ENCODE measurements around the gene NOS2.

Gene NOS2

GRCh38 chr17:27783440-27784350, 16.6 kb downstream of the NOS2 start:
- H3K4me3 Mint-ChIP-seq = no peak overlapping the region
- no peaks in the 10 kb centered on the region for H3K27me3 Mint-ChIP-seq (ENCODE audit: low read depth)
- H3K9me3 Mint-ChIP-seq = no peaks in the 10 kb centered on the region
- H3K4me1 Mint-ChIP-seq (ENCODE audit: low read depth) = no peaks in the 10 kb centered on the region
- no peaks in the 10 kb centered on the region for H3K36me3 Mint-ChIP-seq (ENCODE audit: low read depth)
- no peak overlapping the region for H3K27ac Mint-ChIP-seq

DNA sequence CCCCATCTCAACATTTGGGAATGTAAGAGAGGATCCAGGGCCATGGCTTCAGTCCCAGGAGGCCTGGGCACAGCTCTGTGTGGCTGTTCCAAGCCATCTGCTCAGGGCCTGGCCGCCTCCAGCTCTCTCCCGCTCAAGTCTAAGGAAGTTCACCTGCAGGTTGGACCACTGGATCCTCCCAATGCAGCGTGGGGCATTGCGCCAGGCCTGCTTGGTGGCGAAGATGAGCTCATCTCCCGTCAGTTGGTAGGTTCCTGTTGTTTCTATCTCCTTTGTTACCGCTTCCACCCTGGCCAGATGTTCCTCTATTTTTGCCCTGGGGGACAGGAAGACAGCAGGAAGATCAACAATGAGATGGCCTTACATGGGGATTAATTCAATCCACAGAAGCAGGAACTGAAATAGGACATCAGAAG, 17.5 kb downstream of the NOS2 start:
- no peak overlapping the region for H3K4me3 Mint-ChIP-seq
- no peaks in the 10 kb centered on the region for H3K27me3 Mint-ChIP-seq (ENCODE audit: low read depth)
- H3K27ac Mint-ChIP-seq = no peak overlapping the region
- no peaks in the 10 kb centered on the region for H3K4me1 Mint-ChIP-seq (ENCODE audit: low read depth)
- H3K9me3 Mint-ChIP-seq = no peaks in the 10 kb centered on the region
- H3K36me3 Mint-ChIP-seq (ENCODE audit: low read depth) = no peaks in the 10 kb centered on the region

- H3K36me3 Mint-ChIP-seq (ENCODE audit: low read depth) = no peaks in the 10 kb centered on the region
- no peak overlapping the region for H3K27ac Mint-ChIP-seq
- H3K27me3 Mint-ChIP-seq (ENCODE audit: low read depth) = no peaks in the 10 kb centered on the region
- no peak overlapping the region for H3K4me3 Mint-ChIP-seq
- H3K9me3 Mint-ChIP-seq = no peaks in the 10 kb centered on the region
- H3K4me1 Mint-ChIP-seq (ENCODE audit: low read depth) = no peaks in the 10 kb centered on the region
These were observed 19.4 kb downstream of the NOS2 start for GRCh38 chr17:27780828-27781404.

- no peak overlapping the region for H3K27ac Mint-ChIP-seq
- no peak overlapping the region for H3K4me3 Mint-ChIP-seq
These were observed 20.1 kb downstream of the NOS2 start for GRCh38 chr17:27780092-27780827.

DNA sequence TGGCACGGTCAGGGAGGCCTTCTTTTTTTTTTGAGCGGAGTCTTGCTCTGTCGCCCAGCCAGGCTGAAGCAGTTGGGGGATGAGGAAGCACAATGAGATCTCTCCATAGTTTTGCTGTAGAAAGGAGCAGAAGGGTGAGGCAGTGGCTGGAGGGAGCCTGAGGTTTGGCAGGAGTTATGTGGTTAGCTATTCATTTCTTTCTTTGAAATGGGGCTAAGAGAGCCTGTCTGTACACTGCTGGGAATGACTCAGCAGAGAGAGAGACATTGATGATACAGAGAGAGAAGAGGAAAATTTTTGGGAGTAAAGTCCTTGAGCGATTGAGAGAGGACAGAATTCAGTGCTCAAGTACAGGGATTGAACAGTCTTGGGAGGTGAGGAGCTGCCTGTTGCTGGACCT, 22.1 kb downstream of the NOS2 start:
- no peaks in the 10 kb centered on the region for H3K36me3 Mint-ChIP-seq (ENCODE audit: low read depth)
- no peaks in the 10 kb centered on the region for H3K4me1 Mint-ChIP-seq (ENCODE audit: low read depth)
- no peak overlapping the region for H3K27ac Mint-ChIP-seq
- H3K9me3 Mint-ChIP-seq = no peaks in the 10 kb centered on the region
- H3K4me3 Mint-ChIP-seq = no peak overlapping the region
- H3K27me3 Mint-ChIP-seq (ENCODE audit: low read depth) = no peaks in the 10 kb centered on the region

More at GRCh38 chr17:27780092-27780827, 20.1 kb downstream of the NOS2 start:
- H3K36me3 Mint-ChIP-seq (ENCODE audit: low read depth) = no peaks in the 10 kb centered on the region
- no peaks in the 10 kb centered on the region for H3K9me3 Mint-ChIP-seq
- H3K27me3 Mint-ChIP-seq (ENCODE audit: low read depth) = no peaks in the 10 kb centered on the region
- H3K4me1 Mint-ChIP-seq (ENCODE audit: low read depth) = no peaks in the 10 kb centered on the region

DNA sequence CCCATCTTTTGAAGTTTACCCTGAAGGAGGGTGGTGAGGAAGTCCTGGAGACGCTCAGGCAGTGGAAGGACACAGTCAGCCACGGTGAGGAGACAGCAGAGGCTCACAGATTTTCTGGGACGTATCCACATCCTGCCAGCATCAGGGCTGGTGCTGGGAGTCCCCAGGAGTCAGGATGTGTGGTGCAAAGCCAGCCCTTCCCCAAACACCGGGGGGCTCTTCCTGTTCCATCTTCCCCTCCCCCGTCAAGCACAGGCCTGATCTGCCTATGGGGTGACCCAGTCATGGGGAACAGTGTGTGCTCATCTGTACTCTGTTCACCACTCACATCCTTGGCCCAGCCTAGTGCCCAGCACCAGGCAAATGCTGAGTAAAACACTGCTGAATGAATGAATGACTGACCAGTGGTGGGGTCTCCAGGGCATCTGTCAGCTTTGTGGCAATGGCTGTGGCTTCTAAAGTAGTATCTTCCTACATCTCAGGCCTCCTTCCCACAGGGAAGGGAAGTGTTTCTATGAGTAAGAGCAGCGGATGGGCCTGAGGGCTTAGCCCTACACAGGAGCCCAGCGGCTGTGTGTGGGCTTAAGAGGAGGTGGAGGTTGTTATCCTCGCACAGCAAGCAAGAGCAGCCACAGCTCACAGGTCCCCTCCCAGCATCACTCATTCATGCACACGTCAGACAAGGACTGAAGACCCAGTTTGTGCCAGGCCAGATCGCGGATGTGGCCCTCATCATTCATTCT, 23.3 kb downstream of the NOS2 start:
- Mint-ChIP-seq H3K27me3 (ENCODE audit: low read depth) (no peaks in the 10 kb centered on the region), H3K36me3 (ENCODE audit: low read depth) (no peaks in the 10 kb centered on the region)

GRCh38 chr17:27771586-27771985, 28.7 kb downstream of the NOS2 start:
- no peak overlapping the region for H3K4me3 Mint-ChIP-seq
- H3K27ac Mint-ChIP-seq = no peak overlapping the region
- H3K36me3 Mint-ChIP-seq (ENCODE audit: low read depth) = no peaks in the 10 kb centered on the region
- no peaks in the 10 kb centered on the region for H3K27me3 Mint-ChIP-seq (ENCODE audit: low read depth)
- H3K9me3 Mint-ChIP-seq = no peaks in the 10 kb centered on the region
- H3K4me1 Mint-ChIP-seq (ENCODE audit: low read depth) = no peaks in the 10 kb centered on the region

More for the DNA sequence above, 23.3 kb downstream of the NOS2 start:
- Mint-ChIP-seq H3K4me3 (no peak overlapping the region), H3K27ac (no peak overlapping the region), H3K4me1 (ENCODE audit: low read depth) (no peaks in the 10 kb centered on the region), H3K9me3 (no peaks in the 10 kb centered on the region)

GRCh38 chr17:27770877-27771276, 29.5 kb downstream of the NOS2 start:
- H3K36me3 Mint-ChIP-seq (ENCODE audit: low read depth) = no peaks in the 10 kb centered on the region
- H3K27me3 Mint-ChIP-seq (ENCODE audit: low read depth) = no peaks in the 10 kb centered on the region
- no peaks in the 10 kb centered on the region for H3K9me3 Mint-ChIP-seq
- no peak overlapping the region for H3K27ac Mint-ChIP-seq
- H3K4me3 Mint-ChIP-seq = no peak overlapping the region
- no peaks in the 10 kb centered on the region for H3K4me1 Mint-ChIP-seq (ENCODE audit: low read depth)

DNA sequence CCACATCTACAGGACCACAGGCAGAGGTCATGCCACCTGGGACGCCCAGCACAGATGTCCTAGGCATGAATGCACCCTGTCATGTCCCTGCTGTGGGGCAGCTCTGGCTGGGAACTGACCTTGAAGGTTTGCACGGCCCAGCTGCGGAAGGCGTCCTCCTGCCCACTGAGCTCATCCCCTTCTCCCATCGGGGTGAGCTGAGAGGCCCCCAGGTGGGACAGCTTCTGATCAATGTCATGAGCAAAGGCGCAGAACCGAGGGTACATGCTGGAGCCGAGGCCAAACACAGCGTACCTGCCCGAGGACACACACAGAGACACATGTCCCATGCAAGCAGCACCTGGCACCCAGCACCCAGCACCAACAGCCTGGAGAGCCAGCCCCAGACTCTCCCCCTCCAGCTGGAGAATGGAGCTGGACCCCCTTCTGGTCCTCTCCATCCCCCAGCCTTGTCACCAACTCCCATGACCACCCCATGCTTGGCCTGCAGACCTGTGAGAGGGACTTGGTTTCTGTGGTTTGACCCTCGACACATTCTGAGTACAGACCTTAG, 31.4 kb downstream of the NOS2 start:
- Mint-ChIP-seq H3K27ac (no peak overlapping the region), H3K9me3 (no peaks in the 10 kb centered on the region), H3K27me3 (ENCODE audit: low read depth) (no peaks in the 10 kb centered on the region), H3K4me3 (no peak overlapping the region), H3K36me3 (ENCODE audit: low read depth) (no peaks in the 10 kb centered on the region), H3K4me1 (ENCODE audit: low read depth) (no peaks in the 10 kb centered on the region)

DNA sequence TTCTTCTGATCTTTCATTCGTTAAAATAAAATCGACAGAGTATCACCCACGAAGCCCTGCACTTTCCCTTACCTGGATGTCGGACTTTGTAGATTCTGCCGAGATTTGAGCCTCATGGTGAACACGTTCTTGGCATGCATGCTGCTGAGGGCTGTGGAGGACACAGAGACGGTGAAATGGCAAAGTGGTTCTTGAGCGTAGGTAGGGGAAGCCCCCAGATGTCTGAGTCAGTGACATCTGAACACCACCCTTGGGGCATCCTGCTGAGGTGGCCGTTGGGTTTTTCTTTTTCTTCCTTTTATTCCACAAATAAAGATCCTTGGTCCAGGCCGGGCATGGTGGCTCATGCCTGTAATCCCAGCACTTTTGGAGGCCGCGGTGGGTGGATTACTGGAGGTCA, 33.9 kb downstream of the NOS2 start:
- Mint-ChIP-seq H3K27me3 (ENCODE audit: low read depth) (no peaks in the 10 kb centered on the region), H3K36me3 (ENCODE audit: low read depth) (no peaks in the 10 kb centered on the region), H3K4me1 (ENCODE audit: low read depth) (no peaks in the 10 kb centered on the region)

GRCh38 chr17:27765353-27765752, 35.0 kb downstream of the NOS2 start:
- Mint-ChIP-seq H3K4me3 (no peak overlapping the region), H3K27ac (no peak overlapping the region), H3K9me3 (no peaks in the 10 kb centered on the region), H3K4me1 (ENCODE audit: low read depth) (no peaks in the 10 kb centered on the region), H3K27me3 (ENCODE audit: low read depth) (no peaks in the 10 kb centered on the region), H3K36me3 (ENCODE audit: low read depth) (no peaks in the 10 kb centered on the region)

More for the DNA sequence above, 33.9 kb downstream of the NOS2 start:
- Mint-ChIP-seq H3K27ac (no peak overlapping the region), H3K9me3 (no peaks in the 10 kb centered on the region), H3K4me3 (no peak overlapping the region)

DNA sequence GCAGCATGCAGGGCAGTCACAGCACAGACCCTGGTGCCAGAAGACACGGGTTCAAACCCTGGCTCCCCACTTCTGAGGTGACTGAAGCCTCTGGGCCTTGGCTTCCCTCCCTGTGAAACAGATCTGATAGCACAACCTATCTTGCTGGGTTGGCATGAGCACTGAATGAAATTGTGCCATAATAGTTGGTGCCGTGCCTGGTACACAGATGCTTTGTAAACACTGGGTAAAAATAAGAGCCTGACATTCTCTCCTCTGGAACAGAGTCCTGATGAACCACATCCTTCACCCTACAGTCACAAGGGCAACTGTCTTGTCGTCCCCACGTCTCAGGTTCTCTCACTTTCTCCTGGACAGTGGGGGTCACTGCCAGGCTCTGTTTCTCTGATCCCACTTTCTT, 35.7 kb downstream of the NOS2 start:
- no peak overlapping the region for H3K4me3 Mint-ChIP-seq
- no peaks in the 10 kb centered on the region for H3K27me3 Mint-ChIP-seq (ENCODE audit: low read depth)
- H3K9me3 Mint-ChIP-seq = no peaks in the 10 kb centered on the region
- H3K36me3 Mint-ChIP-seq (ENCODE audit: low read depth) = no peaks in the 10 kb centered on the region
- H3K27ac Mint-ChIP-seq = no peak overlapping the region
- H3K4me1 Mint-ChIP-seq (ENCODE audit: low read depth) = no peaks in the 10 kb centered on the region

- H3K4me1 Mint-ChIP-seq (ENCODE audit: low read depth) = no peaks in the 10 kb centered on the region
- no peaks in the 10 kb centered on the region for H3K9me3 Mint-ChIP-seq
- H3K4me3 Mint-ChIP-seq = no peak overlapping the region
- no peaks in the 10 kb centered on the region for H3K36me3 Mint-ChIP-seq (ENCODE audit: low read depth)
- H3K27ac Mint-ChIP-seq = no peak overlapping the region
- H3K27me3 Mint-ChIP-seq (ENCODE audit: low read depth) = no peaks in the 10 kb centered on the region
These were observed 37.6 kb downstream of the NOS2 start for GRCh38 chr17:27762527-27763305.

Data from T-helper 1 cell treated with Interleukin-12 subunit alpha and Interleukin-12 subunit beta and Interleukin-4 antibody, amounts not matched to agents 30 μg/mL and 1 μg/mL, for 36 hours (primary cell).